Right lobe of liver (tissue), 6 donors: ENCODE data around the gene SHROOM1. TPM values are rescaled to one million over a fixed set of nuclear protein-coding genes. Genes with fewer than 3 reads are reported as not detected.
A peak's percentile ranks its signal among the peaks of the same experiment; 100 is the strongest.

Experiments
- ATAC-seq, 4 donors: fragments of 200-7000 bp; cut with Tn5 transposase; one replicate each; pipeline ENCODE4 v1.9.1; 2020; ENCODE audit warnings: mild to moderate bottlenecking in 4 of 4, moderate library complexity in 4 of 4
- DNase-seq, 3 donors: peaks; one replicate each; pipeline ENCODE4 v3.0.0-alpha.2; 2020
- H3K27ac ChIP-seq, 3 donors: fragments of 200-600 bp; one replicate each; pipeline ENCODE4 v1.8.0; 2022
- H3K27me3 ChIP-seq, 2 donors: fragments of 200-600 bp; one replicate each; pipeline ENCODE4 v1.8.0; 2022
- H3K36me3 ChIP-seq, 4 donors: fragments of 200-600 bp; sonication (generic) in 1 of 4; one replicate each; pipeline versions ENCODE4 v1.5.1 to v1.8.0; 2017 to 2022; ENCODE audit warnings: control low read depth in 1 of 4
- H3K4me1 ChIP-seq, 4 donors: fragments of 200-600 bp; sonication (generic) in 1 of 4; one replicate each; pipeline versions ENCODE4 v1.5.1 to v1.8.0; 2017 to 2022; ENCODE audit warnings: control low read depth in 1 of 4
- H3K4me3 ChIP-seq, 3 donors: fragments of 200-600 bp; one replicate each; pipeline ENCODE4 v1.8.0; 2022
- H3K9me3 ChIP-seq, 4 donors: fragments of 200-600 bp; sonication (generic) in 1 of 4; one replicate each; pipeline versions ENCODE4 v1.5.1 to v1.8.0; 2017 to 2022; ENCODE audit warnings: control low read depth in 1 of 4
- POLR2A ChIP-seq: fragments of 450-650 bp; IDR thresholded peaks from one replicate; pipeline ENCODE4 v1.6.1; 2017; ENCODE audit warnings: antibody characterized with exemption, mild to moderate bottlenecking
- WGBS: methylation state at CpG from one replicate; pipeline ENCODE4 v1.1.6; 2018; ENCODE audit warnings: low coverage, low lambda C conversion rate; ENCODE audit not compliant: insufficient coverage; ENCODE audit errors: missing lambda C conversion rate; 5-methylcytosine and 5-hydroxymethylcytosine counted together
- intact Hi-C, 2 donors: fragments of 100-400 bp; cut with DNase I; formaldehyde crosslinking; loops; one replicate each; pipeline versions ENCODE4 v1.11.2 to v1.14.1; 2022
- total RNA-seq, 6 experiments: library from RNA; depleted of rRNA in 2 of 6; stranded (reverse); fragments of >200 nt in 2 of 6; fragmentation: NEBNext Ultra II Directional in 3 of 6; extraction: Animal tissue kit (Norgen Biotek cat#: 25700) in 3 of 6; gene quantifications; one replicate each; pipeline versions ENCODE4 v1.1.0 to v1.2.4, GENCODE V29; 2016 to 2023
- TF ChIP-seq, protein P1 (sequence below), 4 donors: fragments of 200-600 bp in 3 of 4; fragments of 450-650 bp in 1 of 4; IDR thresholded peaks; one replicate each; pipeline versions ENCODE4 v1.5.1 to v1.8.0; 2016 to 2022; ENCODE audit warnings: antibody characterized with exemption in 4 of 4, mild to moderate bottlenecking in 2 of 4
- donor health status: DM: no; HTN: yes; CAD: no.
- donor health status: DM: no; HTN: no; CAD: no.
- donor health status: DM: no; HTN: no; CAD: no.
- donor health status: DM: no; HTN: yes; CAD: no.
- donor health status: DM: no; HTN: yes; CAD: no.

Gene SHROOM1
- total RNA-seq, 6 experiments from 2014 or later: 29.5 to 96.1 (median 77.4) TPM

DNA sequence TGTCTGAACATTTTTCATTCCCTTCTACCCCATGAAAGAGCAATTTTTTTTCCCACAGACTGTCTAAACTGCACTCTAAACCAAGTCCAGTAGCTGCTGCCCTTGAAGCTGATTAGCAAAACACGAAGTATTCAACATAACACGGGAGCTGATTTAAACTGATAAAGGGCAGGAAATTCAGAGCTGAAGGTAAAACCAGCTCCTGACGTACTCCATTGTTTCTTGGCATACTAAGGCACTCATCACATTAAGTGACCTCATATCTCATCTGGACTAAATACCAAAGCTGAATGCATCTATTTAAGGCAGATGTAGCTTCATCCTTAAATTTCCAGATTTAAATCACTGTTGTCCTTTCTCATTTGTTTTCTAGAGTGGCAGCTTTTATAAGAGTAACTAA lies 23.9 kb upstream of the SHROOM1 start:
- H3K27me3 ChIP-seq: no peaks in the 10 kb centered on the region
- H3K4me3 ChIP-seq: no peak overlapping the region
- no peak for TF ChIP-seq POLR2A
- TF ChIP-seq, protein P1, sequence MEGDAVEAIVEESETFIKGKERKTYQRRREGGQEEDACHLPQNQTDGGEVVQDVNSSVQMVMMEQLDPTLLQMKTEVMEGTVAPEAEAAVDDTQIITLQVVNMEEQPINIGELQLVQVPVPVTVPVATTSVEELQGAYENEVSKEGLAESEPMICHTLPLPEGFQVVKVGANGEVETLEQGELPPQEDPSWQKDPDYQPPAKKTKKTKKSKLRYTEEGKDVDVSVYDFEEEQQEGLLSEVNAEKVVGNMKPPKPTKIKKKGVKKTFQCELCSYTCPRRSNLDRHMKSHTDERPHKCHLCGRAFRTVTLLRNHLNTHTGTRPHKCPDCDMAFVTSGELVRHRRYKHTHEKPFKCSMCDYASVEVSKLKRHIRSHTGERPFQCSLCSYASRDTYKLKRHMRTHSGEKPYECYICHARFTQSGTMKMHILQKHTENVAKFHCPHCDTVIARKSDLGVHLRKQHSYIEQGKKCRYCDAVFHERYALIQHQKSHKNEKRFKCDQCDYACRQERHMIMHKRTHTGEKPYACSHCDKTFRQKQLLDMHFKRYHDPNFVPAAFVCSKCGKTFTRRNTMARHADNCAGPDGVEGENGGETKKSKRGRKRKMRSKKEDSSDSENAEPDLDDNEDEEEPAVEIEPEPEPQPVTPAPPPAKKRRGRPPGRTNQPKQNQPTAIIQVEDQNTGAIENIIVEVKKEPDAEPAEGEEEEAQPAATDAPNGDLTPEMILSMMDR (IDR thresholded peaks at IDR 0.05): no peak
- H3K36me3 ChIP-seq: no peaks in the 10 kb centered on the region
- no peak for DNase-seq
- H3K27ac ChIP-seq: peak overlapping the region; percentile 64 to 79 (median 73)
- intact Hi-C loops: no loop called here
- H3K4me1 ChIP-seq: peaks cover 0 to 44% (median 10%) of the 10 kb centered on the region in 4 donors
- WGBS: 12% methylated on average over 3 of the region's 3 CpGs
- no peaks in the 10 kb centered on the region for H3K9me3 ChIP-seq
- ATAC-seq: peak in 2 of 4 donors; percentile 20 to 27

DNA sequence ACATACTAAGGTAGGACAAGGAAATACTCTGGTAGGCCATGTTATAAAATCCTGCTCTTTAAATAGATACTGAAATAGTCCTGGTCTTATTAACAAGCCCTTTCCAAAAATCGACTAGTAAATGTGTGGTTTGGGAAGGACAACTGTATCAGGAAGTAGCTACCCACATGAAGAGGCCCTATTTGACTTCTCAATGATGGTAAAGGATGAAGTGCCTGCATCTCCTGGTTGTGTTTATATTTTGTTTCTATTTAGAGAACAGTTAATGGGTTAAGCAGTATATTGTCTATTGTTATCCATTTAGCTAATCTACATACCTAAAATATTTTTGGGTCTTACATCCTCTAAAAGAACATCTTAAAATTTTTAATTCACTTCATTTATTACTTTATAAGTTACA lies 23.3 kb upstream of the SHROOM1 start:
- Histone ChIP-seq H3K4me3 (no peak overlapping the region), H3K27me3 (no peaks in the 10 kb centered on the region), H3K36me3 (no peaks in the 10 kb centered on the region), H3K9me3 (no peaks in the 10 kb centered on the region), H3K27ac (peak overlapping the region; percentile 64 to 79 (median 73)), H3K4me1 (peaks cover 0 to 49% (median 13%) of the 10 kb centered on the region in 4 donors)
- TF ChIP-seq, protein P1 (IDR thresholded peaks at IDR 0.05): no peak
- 5% methylated on average over 1 of the region's 1 CpG for WGBS
- peak; percentile 5 to 35 (median 16) for ATAC-seq
- DNase-seq: no peak
- intact Hi-C loops: no loop called here

- H3K27me3 ChIP-seq: no peaks in the 10 kb centered on the region
- H3K4me3 ChIP-seq: peak overlapping the region in 1 of 3 donors; percentile 8
- DNase-seq (peak in 1 of 3 donors; percentile 66), ATAC-seq (peak; percentile 87 to 93 (median 91))
- H3K4me1 ChIP-seq: peaks cover 0 to 52% (median 14%) of the 10 kb centered on the region in 4 donors
- no peaks in the 10 kb centered on the region for H3K36me3 ChIP-seq
- H3K9me3 ChIP-seq: no peaks in the 10 kb centered on the region
- intact Hi-C loops: no loop called here
- WGBS: 24% methylated on average over 3 of the region's 3 CpGs
- H3K27ac ChIP-seq: peak overlapping the region; percentile 64 to 79 (median 73)
- TF ChIP-seq, protein P1 (IDR thresholded peaks at IDR 0.05): no peak
- TF ChIP-seq POLR2A: peak; percentile 87
These were observed 22.9 kb upstream of the SHROOM1 start for GRCh38 chr5:132853323-132853722.

DNA sequence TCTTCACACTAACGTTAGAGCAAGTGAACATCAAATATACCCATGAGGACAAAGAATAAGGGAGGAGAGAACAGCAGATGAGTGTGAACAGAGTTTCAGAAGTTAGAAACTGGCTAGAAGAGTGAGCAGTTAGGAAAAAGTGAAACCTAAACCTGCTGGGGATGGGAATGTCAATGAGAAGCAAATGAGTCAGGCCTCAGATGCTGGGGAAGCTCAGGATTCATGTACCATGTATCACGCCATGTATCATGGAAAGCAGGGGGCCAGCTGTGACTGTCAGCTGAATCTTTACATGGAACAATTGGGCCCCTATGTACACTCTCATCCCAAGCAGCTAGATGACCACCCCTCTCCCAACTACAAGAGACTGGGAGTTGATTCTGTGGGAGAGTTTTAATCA lies 19.6 kb upstream of the SHROOM1 start:
- no peaks in the 10 kb centered on the region for H3K36me3 ChIP-seq
- no peak for TF ChIP-seq POLR2A
- TF ChIP-seq, protein P1 (IDR thresholded peaks at IDR 0.05): no peak
- ATAC-seq (peak in 1 of 4 donors; percentile 41), DNase-seq (no peak)
- 49% methylated on average over 2 of the region's 2 CpGs for WGBS
- no peaks in the 10 kb centered on the region for H3K9me3 ChIP-seq
- intact Hi-C loops: no loop called here
- H3K4me3 ChIP-seq: no peak overlapping the region
- H3K4me1 ChIP-seq: peaks cover 0 to 50% (median 14%) of the 10 kb centered on the region in 4 donors
- peak overlapping the region; percentile 37 to 81 (median 56) for H3K27ac ChIP-seq
- no peaks in the 10 kb centered on the region for H3K27me3 ChIP-seq
